Jurkat, Clone E6-1 (cell line): Measurements from ENCODE around the gene TKT. TPM values are rescaled to one million over a fixed set of nuclear protein-coding genes. Genes with fewer than 3 reads are reported as not detected.
"Not testable (repeated sequence)": the region's sequence is repeated elsewhere in the genome, so short reads cannot be mapped to it uniquely, and the experiment has no call there.

Source experiments
- DNase-seq: peaks from one replicate; pipeline ENCODE4 v3.0.0-alpha.2; 2011; ENCODE audit warnings: low read depth, low spot score
- H3K4me3 ChIP-seq: 2 replicates; pipeline ENCODE4 v1.5.1; 2011; ENCODE audit warnings: mild to moderate bottlenecking, low read length, control low read depth, moderate library complexity
- polyA plus RNA-seq: library from polyadenylated mRNA; unstranded; fragments of >200 nt; gene quantifications from one replicate; pipeline ENCODE4 v1.2.1, GENCODE V29; 2012; ENCODE audit warnings: missing spikeins; ENCODE audit not compliant: insufficient read length, insufficient read depth

Gene TKT, protein sequence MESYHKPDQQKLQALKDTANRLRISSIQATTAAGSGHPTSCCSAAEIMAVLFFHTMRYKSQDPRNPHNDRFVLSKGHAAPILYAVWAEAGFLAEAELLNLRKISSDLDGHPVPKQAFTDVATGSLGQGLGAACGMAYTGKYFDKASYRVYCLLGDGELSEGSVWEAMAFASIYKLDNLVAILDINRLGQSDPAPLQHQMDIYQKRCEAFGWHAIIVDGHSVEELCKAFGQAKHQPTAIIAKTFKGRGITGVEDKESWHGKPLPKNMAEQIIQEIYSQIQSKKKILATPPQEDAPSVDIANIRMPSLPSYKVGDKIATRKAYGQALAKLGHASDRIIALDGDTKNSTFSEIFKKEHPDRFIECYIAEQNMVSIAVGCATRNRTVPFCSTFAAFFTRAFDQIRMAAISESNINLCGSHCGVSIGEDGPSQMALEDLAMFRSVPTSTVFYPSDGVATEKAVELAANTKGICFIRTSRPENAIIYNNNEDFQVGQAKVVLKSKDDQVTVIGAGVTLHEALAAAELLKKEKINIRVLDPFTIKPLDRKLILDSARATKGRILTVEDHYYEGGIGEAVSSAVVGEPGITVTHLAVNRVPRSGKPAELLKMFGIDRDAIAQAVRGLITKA
- polyA plus RNA-seq: 338 TPM

GRCh38 chr3:53255775-53256703 is at the start of gene TKT:
Gene TKT (minus strand): TSS chr3:53256022. CDS start chr3:53255942, 80 bp downstream.
- H3K4me3 ChIP-seq: peak within 1 kb of the TSS; percentile 88
- DNase-seq: peak; percentile 64

- DNase-seq: no peak
- H3K4me3 ChIP-seq: no peak overlapping the region
These were observed 48.1 kb upstream of the TKT start for GRCh38 chr3:53303957-53304356.

- DNase-seq: no peak
- no peak overlapping the region for H3K4me3 ChIP-seq
These were observed 47.7 kb upstream of the TKT start for GRCh38 chr3:53303549-53303948.

- DNase-seq: no peak
- H3K4me3 ChIP-seq: no peak overlapping the region
These were observed 45.0 kb upstream of the TKT start for GRCh38 chr3:53300826-53301225.

DNA sequence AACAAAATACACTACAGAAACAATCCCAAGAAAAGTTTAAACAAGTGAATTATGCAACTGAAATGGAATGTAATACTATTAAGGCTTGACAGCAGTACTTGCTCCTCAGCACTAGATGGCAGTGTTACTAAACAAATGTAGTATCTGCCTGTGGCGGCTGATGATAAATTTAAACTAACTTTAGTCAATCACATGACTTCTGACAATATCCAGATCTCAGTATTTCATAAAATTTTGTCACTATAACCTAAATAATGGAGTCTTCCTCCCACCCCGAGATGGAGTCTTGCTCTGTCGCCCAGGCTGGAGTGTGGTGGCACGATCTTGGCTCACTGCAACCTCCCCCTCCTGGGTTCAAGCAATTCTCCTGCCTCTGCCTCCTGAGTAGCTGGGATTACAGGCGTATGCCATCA is 43.8 kb upstream of the TKT start:
- not testable (repeated sequence) for H3K4me3 ChIP-seq
- DNase-seq: peak; percentile 37

- H3K4me3 ChIP-seq: no peak overlapping the region
- no peak for DNase-seq
These were observed 39.6 kb upstream of the TKT start for GRCh38 chr3:53295410-53295809.

DNA sequence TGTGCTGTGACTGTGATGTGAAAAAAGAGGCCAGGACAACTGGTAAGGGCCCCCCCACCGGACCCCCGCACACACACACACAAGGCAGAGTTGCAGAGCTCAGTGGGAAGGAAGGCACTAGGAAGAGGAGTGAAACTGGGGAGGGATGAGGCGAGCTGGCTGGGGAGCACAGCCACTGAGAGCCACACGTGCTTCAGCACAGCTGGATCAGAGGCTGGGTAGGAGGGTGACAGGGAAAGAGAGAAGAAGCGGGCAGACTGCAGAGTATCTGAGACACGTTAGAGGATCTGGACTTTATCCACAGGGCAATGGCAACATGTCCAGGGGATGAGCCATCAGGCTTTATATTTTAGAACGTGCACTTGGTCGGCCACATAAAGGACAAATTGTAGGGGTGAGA is 38.0 kb upstream of the TKT start:
- DNase-seq: no peak
- no peak overlapping the region for H3K4me3 ChIP-seq

GRCh38 chr3:53288214-53288613 is 32.4 kb upstream of the TKT start:
- H3K4me3 ChIP-seq: no peak overlapping the region
- DNase-seq: no peak

DNA sequence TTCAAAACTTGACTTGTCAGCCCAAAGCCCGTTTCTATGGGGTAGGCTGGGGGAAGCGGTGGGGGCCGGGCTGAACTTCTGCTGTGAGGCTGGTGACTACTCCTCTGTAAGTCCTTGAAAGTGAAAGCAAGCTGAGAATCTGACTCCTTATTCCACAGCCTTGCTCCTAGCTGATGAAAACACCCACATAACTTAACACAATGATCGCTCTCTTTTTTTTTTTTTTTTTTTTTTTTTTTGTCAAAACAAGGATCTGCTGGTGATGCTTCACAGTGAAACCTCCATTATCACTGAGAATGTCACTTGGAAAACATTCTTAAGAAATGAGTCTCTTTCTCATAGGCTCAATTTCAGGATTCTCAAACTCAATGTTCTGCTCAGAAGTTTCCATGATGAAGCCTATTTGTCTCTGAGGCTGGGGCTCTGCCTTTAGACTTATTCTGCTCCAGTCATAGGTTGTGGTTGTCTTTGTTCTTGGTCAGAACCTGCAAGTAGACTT is 31.4 kb upstream of the TKT start:
- no peak overlapping the region for H3K4me3 ChIP-seq
- no peak for DNase-seq

DNA sequence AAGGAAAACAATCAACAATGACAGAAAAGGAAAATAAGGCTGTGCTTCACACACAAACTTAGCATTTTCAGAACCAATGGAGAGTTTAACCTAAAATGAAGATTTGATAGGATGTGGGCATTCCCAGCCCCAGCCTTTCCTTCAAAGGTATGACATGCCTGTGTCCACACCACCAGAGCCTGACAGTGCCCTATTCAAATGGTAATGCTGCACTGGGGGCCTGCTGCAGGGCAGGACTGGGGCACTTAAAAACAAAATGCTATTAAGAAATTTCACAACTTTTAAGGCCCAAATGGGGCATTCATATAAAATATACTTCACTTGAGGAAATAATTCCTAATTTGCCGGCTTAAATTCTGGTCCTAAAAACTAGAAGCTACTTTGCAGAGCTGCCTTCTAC is 30.9 kb upstream of the TKT start:
- no peak for DNase-seq
- H3K4me3 ChIP-seq: no peak overlapping the region

DNA sequence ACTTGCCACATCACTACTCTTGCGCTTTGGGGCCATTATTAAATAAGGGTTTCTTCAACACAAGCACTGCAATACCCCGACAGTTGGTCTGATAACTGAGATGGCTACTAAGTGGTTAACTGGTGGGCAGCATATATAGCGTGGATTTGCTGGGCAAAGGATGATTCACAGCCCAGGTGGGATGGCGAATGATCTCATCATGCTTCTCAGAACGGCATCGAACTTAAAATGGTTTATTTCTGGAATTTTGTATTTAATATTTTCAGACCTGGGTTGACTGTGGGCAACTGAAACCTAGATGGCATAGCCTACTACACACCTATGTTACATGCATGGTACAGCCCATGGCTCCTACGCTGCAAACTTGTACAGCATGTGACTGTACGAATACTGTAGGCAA is 26.8 kb upstream of the TKT start:
- no peak for DNase-seq
- no peak overlapping the region for H3K4me3 ChIP-seq

- no peak overlapping the region for H3K4me3 ChIP-seq
- DNase-seq: no peak
These were observed 22.8 kb upstream of the TKT start for GRCh38 chr3:53278667-53279066.

- peak; percentile 80 for DNase-seq
- H3K4me3 ChIP-seq: no peak overlapping the region
These were observed 19.2 kb upstream of the TKT start for GRCh38 chr3:53274938-53275605.

GRCh38 chr3:53273146-53273670 is 17.4 kb upstream of the TKT start:
- no peak overlapping the region for H3K4me3 ChIP-seq
- DNase-seq: no peak

DNA sequence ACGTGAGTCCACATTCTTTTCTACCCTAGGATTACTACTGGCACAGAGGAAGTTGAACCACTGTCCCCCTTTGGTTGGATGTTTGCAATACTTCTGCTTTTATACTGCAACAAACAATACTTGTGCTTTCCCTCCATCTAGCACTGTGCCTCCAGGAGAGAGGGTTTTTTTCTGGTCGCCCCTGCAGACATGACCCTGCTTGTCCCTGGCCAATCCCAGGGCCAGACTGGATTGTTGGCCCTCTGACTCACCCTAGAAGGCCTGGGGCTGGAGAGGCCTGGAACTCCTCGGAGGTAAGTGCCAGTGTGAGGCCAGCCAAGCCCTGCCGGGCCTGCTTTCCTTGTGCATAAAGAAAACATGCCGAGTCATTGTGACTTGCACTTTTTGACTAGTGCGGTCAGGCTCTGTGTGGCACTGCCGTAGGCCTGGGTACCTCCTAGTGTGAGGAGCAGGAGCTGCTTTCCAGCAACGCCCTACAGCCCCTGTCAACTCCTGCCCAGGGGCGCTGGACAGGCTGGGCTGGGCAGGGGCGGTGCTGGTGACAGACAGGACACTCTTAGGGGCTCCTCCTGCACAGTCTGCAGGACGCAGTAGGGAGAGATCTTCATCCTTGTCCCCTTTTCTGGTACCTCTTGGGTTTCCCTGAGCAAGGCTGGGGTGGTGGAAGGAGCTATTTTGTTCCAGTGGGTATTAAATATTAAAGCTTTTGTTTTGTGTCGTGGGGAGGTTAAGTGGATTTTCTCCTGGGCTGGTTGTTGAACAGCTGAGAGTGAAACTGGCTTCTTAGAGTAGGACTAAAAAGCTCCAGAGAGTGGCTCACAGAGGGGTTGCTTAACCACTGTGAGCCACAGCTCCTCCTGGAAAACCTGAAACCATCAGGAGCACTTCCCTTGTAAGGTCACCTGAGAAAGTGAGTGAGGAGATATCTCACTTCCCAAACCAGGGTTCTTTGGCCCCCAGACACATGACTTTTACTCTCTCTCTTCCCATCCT is 14.4 kb upstream of the TKT start:
- DNase-seq: peak; percentile 78
- H3K4me3 ChIP-seq: peak overlapping the region; percentile 9; the same call in 1 of the 2 replicates

- not testable (repeated sequence) for H3K4me3 ChIP-seq, DNase-seq
These were observed 13.4 kb upstream of the TKT start for GRCh38 chr3:53269193-53269592.

DNA sequence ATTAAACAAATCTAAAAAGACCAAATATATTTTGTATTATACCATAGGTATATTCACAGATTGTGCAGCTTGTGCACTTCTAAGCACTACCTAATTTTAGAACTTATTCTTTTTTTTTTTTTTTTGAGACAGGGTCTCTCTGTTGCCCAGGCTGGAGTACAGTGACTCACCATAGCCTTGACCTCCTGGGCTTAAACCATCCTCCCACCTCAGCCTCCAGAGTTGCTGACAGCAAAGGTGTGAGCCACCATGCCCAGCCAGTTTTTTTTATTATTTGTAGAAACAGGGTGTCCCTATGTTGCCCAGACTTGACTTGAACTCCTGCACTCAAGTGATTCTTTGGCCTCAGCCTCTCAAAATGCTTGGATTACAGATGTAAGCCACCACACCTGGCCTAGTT is 11.9 kb upstream of the TKT start:
- H3K4me3 ChIP-seq: no peak overlapping the region
- no peak for DNase-seq

DNA sequence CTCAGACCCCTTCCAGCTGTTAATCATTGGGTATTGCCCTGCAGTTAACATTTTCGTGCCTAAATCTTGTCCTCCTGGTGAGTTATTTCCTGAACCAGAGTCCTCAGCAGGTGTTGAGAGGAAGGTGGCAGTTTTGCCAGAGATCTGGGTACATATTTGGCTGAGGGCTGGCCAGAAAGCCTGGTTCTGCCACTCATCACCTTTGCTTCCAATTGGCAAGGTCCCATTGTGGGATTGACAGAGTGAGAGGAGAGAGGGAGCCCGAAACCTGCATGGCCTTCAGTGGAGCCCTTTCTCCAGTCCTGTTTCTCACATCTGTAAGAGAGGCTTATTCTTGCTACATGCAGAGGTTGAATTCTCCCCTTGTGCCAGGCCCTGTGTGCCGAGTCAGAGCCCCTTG is 8.9 kb upstream of the TKT start:
- no peak for DNase-seq
- no peak overlapping the region for H3K4me3 ChIP-seq
